ENCODE measurements around the gene RNF149.

DNA sequence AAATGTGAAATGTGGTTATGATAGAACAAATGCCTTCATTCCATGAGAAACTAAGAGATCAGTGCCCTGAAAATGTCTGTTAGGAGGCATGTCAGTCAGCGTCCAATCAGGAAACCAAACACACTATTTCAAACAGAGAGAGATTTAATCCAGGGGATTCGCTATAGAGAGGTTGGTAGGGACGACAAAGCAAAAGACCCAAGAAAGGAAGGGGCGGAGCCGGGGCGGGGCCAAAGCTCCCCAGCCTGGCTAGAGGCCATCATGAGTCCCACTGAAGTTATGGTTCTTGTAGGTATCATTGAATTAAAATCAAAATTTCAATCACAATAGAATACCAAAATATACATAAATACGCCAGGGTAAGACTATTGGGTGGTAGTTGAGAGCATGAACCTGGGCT, 32.9 kb upstream of the RNF149 start:
- TF ChIP-seq TAF1 (IDR thresholded peaks at IDR 0.05; ENCODE audit: low read depth, low read length): no peak
- TF ChIP-seq POLR2AphosphoS5 (IDR thresholded peaks at IDR 0.05; ENCODE audit: low read depth, low read length): no peak
- TF ChIP-seq POLR2A (IDR thresholded peaks at IDR 0.05; ENCODE audit: low read depth, low read length): no peak
- TF ChIP-seq POU2F2 (IDR thresholded peaks at IDR 0.05; ENCODE audit: low read depth, low read length): no peak
- TF ChIP-seq PAX5 (IDR thresholded peaks at IDR 0.05; ENCODE audit: insufficient read depth, low read length, severe bottlenecking): no peak
- TF ChIP-seq SPI1 (IDR thresholded peaks at IDR 0.05; ENCODE audit: low read depth, low read length): no peak
